Stimulated activated CD8-positive, alpha-beta memory T cell treated with anti-CD3 and anti-CD28 coated beads, Interleukin-4, amount 100 ng/mL, for 48 hours (primary cell): ENCODE measurements around the gene PPP2R1B.

Experiments
- DNase-seq: peaks from one replicate; pipeline ENCODE4 v3.0.0-alpha.2; 2020

Gene PPP2R1B

DNA sequence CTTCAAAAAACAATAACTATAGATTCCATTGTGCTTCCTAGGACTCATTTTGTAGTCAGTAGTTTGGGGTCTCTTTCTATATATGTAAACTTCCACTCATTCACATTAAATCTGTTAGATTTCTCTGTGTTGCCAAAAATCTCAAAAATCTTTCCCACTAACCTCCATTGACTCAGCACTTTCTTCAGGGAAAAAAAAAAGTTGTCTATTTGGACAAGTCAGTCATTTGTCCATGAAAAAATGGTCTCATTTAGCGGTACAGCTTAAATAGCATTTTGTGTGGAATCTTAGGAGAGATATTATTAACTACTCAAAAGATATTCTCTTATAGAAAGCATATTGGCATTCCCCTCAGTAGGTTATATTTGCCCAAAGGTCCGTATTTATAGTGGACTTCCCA is 81.9 kb downstream of the PPP2R1B start:
- DNase-seq: no peak

DNA sequence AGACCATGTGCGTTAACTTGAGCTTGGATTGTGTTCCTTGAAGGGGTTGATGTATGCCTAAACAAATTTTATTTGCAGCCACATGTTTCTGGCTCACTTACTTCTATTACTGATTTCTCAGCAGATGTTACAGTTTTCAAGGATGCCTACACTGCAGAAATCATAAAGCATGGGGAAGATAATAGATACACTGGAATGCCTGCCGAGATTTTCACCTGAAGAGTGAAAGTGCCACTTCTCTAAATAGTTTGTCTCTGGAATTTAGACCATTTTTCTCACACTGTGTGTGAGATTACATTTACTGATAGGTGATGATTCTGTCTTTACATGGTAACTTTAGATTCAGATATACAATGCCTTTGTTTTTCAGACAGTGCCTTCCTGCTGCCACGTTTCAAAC is 82.4 kb downstream of the PPP2R1B start:
- no peak for DNase-seq

DNA sequence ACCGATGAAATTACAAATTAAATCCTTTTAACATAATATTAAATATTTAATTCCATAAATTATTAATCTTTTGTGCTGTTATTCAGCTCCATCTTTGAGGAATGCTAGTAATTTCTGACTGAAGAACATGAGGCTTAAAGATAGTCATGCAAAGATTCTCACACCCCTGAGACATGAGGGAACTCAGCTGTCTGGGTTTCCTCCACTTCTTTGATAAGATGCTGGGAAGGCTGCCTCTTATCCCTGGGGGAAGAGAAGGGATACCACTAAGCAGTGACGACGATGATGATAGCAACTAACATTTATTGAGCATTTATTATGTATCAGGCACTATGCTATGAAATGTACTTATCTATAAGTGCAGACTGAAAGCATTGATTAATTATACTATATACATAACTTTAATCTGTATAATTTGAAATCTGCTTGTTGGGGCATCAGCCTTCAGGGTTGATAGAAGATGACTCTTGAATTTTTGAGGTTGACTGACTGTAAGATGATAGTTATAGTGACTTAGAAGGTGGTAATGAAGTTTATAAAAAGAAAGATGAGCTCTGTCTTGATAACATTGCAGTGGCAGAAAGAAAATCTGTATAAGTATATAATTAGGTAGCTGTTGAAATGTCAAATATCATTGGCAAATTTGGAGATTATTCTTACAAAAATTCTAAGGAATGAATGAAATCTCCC is 85.6 kb downstream of the PPP2R1B start:
- no peak for DNase-seq
